Measurements from ENCODE around the gene TARS1. TPM values are rescaled to one million over a fixed set of nuclear protein-coding genes. Genes with fewer than 3 reads are reported as not detected.

TARS1 gene
- total RNA-seq, 1 donor from 2014 or later: 163 TPM

GRCh38 chr5:33516421-33516820 is 75.7 kb downstream of the TARS1 start:
- Mint-ChIP-seq H3K4me3 (ENCODE audit: unreplicated experiment) (no peak overlapping the region), H3K4me1 (ENCODE audit: unreplicated experiment) (no peaks in the 10 kb centered on the region), H3K9me3 (ENCODE audit: unreplicated experiment) (peaks cover 4% of the 10 kb centered on the region), H3K27me3 (ENCODE audit: unreplicated experiment) (peaks cover 10% of the 10 kb centered on the region), H3K36me3 (ENCODE audit: low read depth, unreplicated experiment) (peaks cover 7% of the 10 kb centered on the region), H3K27ac (ENCODE audit: unreplicated experiment) (no peak overlapping the region)
- DNase-seq (ENCODE audit: low spot score): no peak
- TF ChIP-seq CTCF (IDR thresholded peaks at IDR 0.05; ENCODE audit: unreplicated experiment): no peak
